ENCODE measurements around the gene TLCD1.

TLCD1 gene

DNA sequence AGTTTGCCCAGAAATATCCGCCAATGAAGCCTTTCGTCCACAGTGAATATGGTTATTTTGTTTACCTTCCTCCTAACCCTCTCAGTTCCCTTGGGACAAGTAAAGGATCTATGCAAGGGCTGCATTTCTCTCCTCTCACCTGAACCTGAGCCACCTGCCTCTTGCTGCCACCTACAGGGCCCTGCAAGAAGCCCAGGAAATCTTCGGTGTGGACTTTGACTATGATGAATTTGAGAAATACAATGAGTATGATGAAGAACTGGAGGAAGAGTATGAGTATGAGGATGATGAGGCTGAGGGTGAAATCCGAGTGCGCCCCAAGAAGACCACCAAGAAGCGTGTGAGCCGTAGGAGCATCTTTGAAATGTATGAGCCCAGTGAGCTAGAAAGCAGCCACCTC, 50.1 kb downstream of the TLCD1 start:
- peaks cover 75% of the 10 kb centered on the region for H3K36me3 ChIP-seq (ENCODE audit: control insufficient read depth, insufficient read depth, low read length)
- no peaks in the 10 kb centered on the region for H3K27me3 ChIP-seq (ENCODE audit: control insufficient read depth, insufficient read depth, low read length, poor library complexity, severe bottlenecking)
- no peak overlapping the region for H3K4me3 ChIP-seq (ENCODE audit: insufficient read depth, low read depth, low read length)
- 93 to 96% methylated on average over 7 of the region's 7 CpGs for WGBS, 2 experiments
- no peaks in the 10 kb centered on the region for H3K4me1 ChIP-seq (ENCODE audit: control insufficient read depth, insufficient read depth, low read length)
- H3K27ac ChIP-seq (ENCODE audit: insufficient read depth, low read depth, low read length, poor library complexity, severe bottlenecking): no peak overlapping the region
- no peaks in the 10 kb centered on the region for H3K9me3 ChIP-seq (ENCODE audit: control insufficient read depth, low read length)

DNA sequence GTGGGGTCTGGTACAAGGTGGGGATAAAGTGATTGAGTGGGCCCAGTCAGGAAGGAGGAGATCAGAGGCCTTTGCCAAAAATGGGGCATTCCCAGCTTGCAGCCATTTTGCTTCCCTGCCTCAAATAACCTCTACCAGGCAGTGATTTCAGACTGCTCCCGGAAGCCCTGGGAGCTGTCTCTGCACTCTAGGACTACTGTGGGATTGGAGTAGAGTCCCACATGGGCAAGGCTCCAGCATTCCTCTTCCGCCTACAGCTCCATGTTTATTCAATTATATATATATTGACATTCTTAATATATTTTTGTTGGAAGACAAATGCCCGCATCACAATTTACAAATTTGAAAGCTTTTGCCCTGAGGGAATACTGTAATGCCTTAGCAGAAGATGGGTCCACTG, 50.5 kb downstream of the TLCD1 start:
- H3K9me3 ChIP-seq (ENCODE audit: control insufficient read depth, low read length): no peaks in the 10 kb centered on the region
- no peaks in the 10 kb centered on the region for H3K4me1 ChIP-seq (ENCODE audit: control insufficient read depth, insufficient read depth, low read length)
- no peak overlapping the region for H3K27ac ChIP-seq (ENCODE audit: insufficient read depth, low read depth, low read length, poor library complexity, severe bottlenecking)
- H3K36me3 ChIP-seq (ENCODE audit: control insufficient read depth, insufficient read depth, low read length): peaks cover 75% of the 10 kb centered on the region
- no peak overlapping the region for H3K4me3 ChIP-seq (ENCODE audit: insufficient read depth, low read depth, low read length)
- WGBS, 2 experiments: 87 to 94% methylated on average over 2 of the region's 3 CpGs
- H3K27me3 ChIP-seq (ENCODE audit: control insufficient read depth, insufficient read depth, low read length, poor library complexity, severe bottlenecking): no peaks in the 10 kb centered on the region

All from ectodermal cell (in vitro differentiated cells).